HL-60 (cell line): ENCODE data around the gene PTPN7.

Experiments
- DNase-seq, 2 experiments: peaks; one replicate each; pipeline ENCODE4 v3.0.0-alpha.2; 2010 to 2020; ENCODE audit warnings: low read depth in 1 of 2, low spot score in 1 of 2
- H3K27ac ChIP-seq: fragments of 250-450 bp; sonication (Bioruptor Pico); replicated peaks from 2 replicates; pipeline ENCODE4 v1.5.1; 2020; ENCODE audit warnings: mild to moderate bottlenecking, moderate library complexity
- H3K27me3 ChIP-seq: fragments of 250-450 bp; sonication (Bioruptor Pico); 2 replicates; pipeline ENCODE4 v1.5.1; 2021; ENCODE audit warnings: mild to moderate bottlenecking, moderate library complexity; ENCODE audit not compliant: insufficient read depth, poor library complexity, severe bottlenecking
- H3K4me3 ChIP-seq: replicated peaks from 2 replicates; pipeline ENCODE4 v1.5.1; 2011; ENCODE audit warnings: mild to moderate bottlenecking, control low read depth, low read length; ENCODE audit not compliant: insufficient read depth
- CTCF ChIP-seq: IDR thresholded peaks from one replicate; pipeline ENCODE4 v1.5.1; 2011; ENCODE audit warnings: low read length, control low read depth, inconsistent platforms; ENCODE audit not compliant: insufficient read depth
- GABPA ChIP-seq: IDR thresholded peaks from 2 replicates; pipeline ENCODE4 v1.6.1; 2012; ENCODE audit warnings: low read depth
- POLR2AphosphoS5 ChIP-seq: IDR thresholded peaks from 2 replicates; pipeline ENCODE4 v1.6.1; 2012; ENCODE audit warnings: low read depth
- REST ChIP-seq: IDR thresholded peaks from 2 replicates; pipeline ENCODE4 v1.6.1; 2012; ENCODE audit warnings: low read depth; ENCODE audit not compliant: insufficient replicate concordance
- SPI1 ChIP-seq: IDR thresholded peaks from 2 replicates; pipeline ENCODE4 v1.6.1; 2012; ENCODE audit warnings: low read depth, mild to moderate bottlenecking, borderline replicate concordance

PTPN7 gene

GRCh38 chr1:202110977-202111376 lies 49.4 kb downstream of the PTPN7 start:
- H3K27me3 ChIP-seq: no peaks in the 10 kb centered on the region
- TF ChIP-seq POLR2AphosphoS5 (no peak), CTCF (no peak), GABPA (no peak), REST (no peak), SPI1 (no peak)
- H3K27ac ChIP-seq: no peak overlapping the region
- H3K4me3 ChIP-seq: no peak overlapping the region
- DNase-seq: no peak

- H3K27ac ChIP-seq: no peak overlapping the region
- DNase-seq: no peak
Observed at GRCh38 chr1:202107801-202108731, 52.3 kb downstream of the PTPN7 start.

More at GRCh38 chr1:202107801-202108731, 52.3 kb downstream of the PTPN7 start:
- H3K4me3 ChIP-seq: no peak overlapping the region
- TF ChIP-seq GABPA (no peak), POLR2AphosphoS5 (no peak), SPI1 (no peak), CTCF (no peak), REST (no peak)
- H3K27me3 ChIP-seq: no peaks in the 10 kb centered on the region
